ENCODE results near the gene DNAJA1.

Gene DNAJA1

GRCh38 chr9:33032292-33032691 lies 7.2 kb downstream of the DNAJA1 start:
- Histone ChIP-seq H3K9ac (ENCODE audit: low read length) (no peak overlapping the region), H3K9me3 (ENCODE audit: control insufficient read depth, low read depth, low read length) (no peaks in the 10 kb centered on the region), H3K27me3 (ENCODE audit: control insufficient read depth, insufficient read depth, low read length) (no peaks in the 10 kb centered on the region), H3K4me1 (ENCODE audit: control insufficient read depth, low read depth, low read length) (no peaks in the 10 kb centered on the region), H3K27ac (ENCODE audit: low read length) (no peak overlapping the region), H3K4me3 (ENCODE audit: low read length) (no peak overlapping the region), H3K36me3 (ENCODE audit: control insufficient read depth, low read depth, low read length) (peaks cover 96% of the 10 kb centered on the region)

GRCh38 chr9:33032865-33033264 lies 7.8 kb downstream of the DNAJA1 start:
- no peak overlapping the region for H3K4me3 ChIP-seq (ENCODE audit: low read length)
- H3K9me3 ChIP-seq (ENCODE audit: control insufficient read depth, low read depth, low read length): no peaks in the 10 kb centered on the region
- H3K27me3 ChIP-seq (ENCODE audit: control insufficient read depth, insufficient read depth, low read length): no peaks in the 10 kb centered on the region
- no peak overlapping the region for H3K27ac ChIP-seq (ENCODE audit: low read length)
- H3K9ac ChIP-seq (ENCODE audit: low read length): no peak overlapping the region
- no peaks in the 10 kb centered on the region for H3K4me1 ChIP-seq (ENCODE audit: control insufficient read depth, low read depth, low read length)
- peaks cover 96% of the 10 kb centered on the region for H3K36me3 ChIP-seq (ENCODE audit: control insufficient read depth, low read depth, low read length)

- H3K27ac ChIP-seq (ENCODE audit: low read length): no peak overlapping the region
- no peak overlapping the region for H3K4me3 ChIP-seq (ENCODE audit: low read length)
- H3K27me3 ChIP-seq (ENCODE audit: control insufficient read depth, insufficient read depth, low read length): no peaks in the 10 kb centered on the region
- peaks cover 41% of the 10 kb centered on the region for H3K36me3 ChIP-seq (ENCODE audit: control insufficient read depth, low read depth, low read length)
- no peak overlapping the region for H3K9ac ChIP-seq (ENCODE audit: low read length)
- peaks cover 14% of the 10 kb centered on the region for H3K4me1 ChIP-seq (ENCODE audit: control insufficient read depth, low read depth, low read length)
- H3K9me3 ChIP-seq (ENCODE audit: control insufficient read depth, low read depth, low read length): no peaks in the 10 kb centered on the region
Measured at GRCh38 chr9:33040792-33041431, 15.8 kb downstream of the DNAJA1 start.

- H3K9me3 ChIP-seq (ENCODE audit: control insufficient read depth, low read depth, low read length): no peaks in the 10 kb centered on the region
- peaks cover 14% of the 10 kb centered on the region for H3K4me1 ChIP-seq (ENCODE audit: control insufficient read depth, low read depth, low read length)
- no peak overlapping the region for H3K4me3 ChIP-seq (ENCODE audit: low read length)
- H3K36me3 ChIP-seq (ENCODE audit: control insufficient read depth, low read depth, low read length): peaks cover 39% of the 10 kb centered on the region
- no peak overlapping the region for H3K27ac ChIP-seq (ENCODE audit: low read length)
- no peak overlapping the region for H3K9ac ChIP-seq (ENCODE audit: low read length)
- no peaks in the 10 kb centered on the region for H3K27me3 ChIP-seq (ENCODE audit: control insufficient read depth, insufficient read depth, low read length)
Measured at GRCh38 chr9:33041432-33042188, 16.5 kb downstream of the DNAJA1 start.

- H3K36me3 ChIP-seq (ENCODE audit: control insufficient read depth, low read depth, low read length): peaks cover 38% of the 10 kb centered on the region
- H3K4me3 ChIP-seq (ENCODE audit: low read length): no peak overlapping the region
- no peak overlapping the region for H3K27ac ChIP-seq (ENCODE audit: low read length)
- peaks cover 14% of the 10 kb centered on the region for H3K4me1 ChIP-seq (ENCODE audit: control insufficient read depth, low read depth, low read length)
- no peaks in the 10 kb centered on the region for H3K27me3 ChIP-seq (ENCODE audit: control insufficient read depth, insufficient read depth, low read length)
- no peaks in the 10 kb centered on the region for H3K9me3 ChIP-seq (ENCODE audit: control insufficient read depth, low read depth, low read length)
- no peak overlapping the region for H3K9ac ChIP-seq (ENCODE audit: low read length)
Measured at GRCh38 chr9:33042473-33042872, 17.4 kb downstream of the DNAJA1 start.

GRCh38 chr9:33043671-33044070 lies 18.6 kb downstream of the DNAJA1 start:
- Histone ChIP-seq H3K27ac (ENCODE audit: low read length) (no peak overlapping the region), H3K4me3 (ENCODE audit: low read length) (peak overlapping the region; percentile 71), H3K4me1 (ENCODE audit: control insufficient read depth, low read depth, low read length) (peaks cover 14% of the 10 kb centered on the region), H3K9me3 (ENCODE audit: control insufficient read depth, low read depth, low read length) (no peaks in the 10 kb centered on the region), H3K36me3 (ENCODE audit: control insufficient read depth, low read depth, low read length) (peaks cover 34% of the 10 kb centered on the region), H3K9ac (ENCODE audit: low read length) (peak overlapping the region; percentile 47), H3K27me3 (ENCODE audit: control insufficient read depth, insufficient read depth, low read length) (no peaks in the 10 kb centered on the region)

- peak overlapping the region; percentile 47 for H3K9ac ChIP-seq (ENCODE audit: low read length)
- peak overlapping the region; percentile 59 for H3K27ac ChIP-seq (ENCODE audit: low read length)
- peak overlapping the region; percentile 71 for H3K4me3 ChIP-seq (ENCODE audit: low read length)
- H3K27me3 ChIP-seq (ENCODE audit: control insufficient read depth, insufficient read depth, low read length): no peaks in the 10 kb centered on the region
- peaks cover 30% of the 10 kb centered on the region for H3K36me3 ChIP-seq (ENCODE audit: control insufficient read depth, low read depth, low read length)
- no peaks in the 10 kb centered on the region for H3K9me3 ChIP-seq (ENCODE audit: control insufficient read depth, low read depth, low read length)
- H3K4me1 ChIP-seq (ENCODE audit: control insufficient read depth, low read depth, low read length): peaks cover 14% of the 10 kb centered on the region
Measured at GRCh38 chr9:33044162-33044673, 19.1 kb downstream of the DNAJA1 start.

- Histone ChIP-seq H3K4me3 (ENCODE audit: low read length) (peak overlapping the region; percentile 71), H3K4me1 (ENCODE audit: control insufficient read depth, low read depth, low read length) (peaks cover 14% of the 10 kb centered on the region), H3K9ac (ENCODE audit: low read length) (peak overlapping the region; percentile 47), H3K27me3 (ENCODE audit: control insufficient read depth, insufficient read depth, low read length) (no peaks in the 10 kb centered on the region), H3K27ac (ENCODE audit: low read length) (peak overlapping the region; percentile 59), H3K36me3 (ENCODE audit: control insufficient read depth, low read depth, low read length) (peaks cover 33% of the 10 kb centered on the region), H3K9me3 (ENCODE audit: control insufficient read depth, low read depth, low read length) (no peaks in the 10 kb centered on the region)
Measured at GRCh38 chr9:33044677-33045282, 19.7 kb downstream of the DNAJA1 start.

GRCh38 chr9:33046061-33046460 lies 21.0 kb downstream of the DNAJA1 start:
- Histone ChIP-seq H3K27me3 (ENCODE audit: control insufficient read depth, insufficient read depth, low read length) (no peaks in the 10 kb centered on the region), H3K27ac (ENCODE audit: low read length) (no peak overlapping the region), H3K9ac (ENCODE audit: low read length) (no peak overlapping the region), H3K4me3 (ENCODE audit: low read length) (no peak overlapping the region), H3K4me1 (ENCODE audit: control insufficient read depth, low read depth, low read length) (peaks cover 14% of the 10 kb centered on the region), H3K36me3 (ENCODE audit: control insufficient read depth, low read depth, low read length) (peaks cover 36% of the 10 kb centered on the region), H3K9me3 (ENCODE audit: control insufficient read depth, low read depth, low read length) (no peaks in the 10 kb centered on the region)

- peaks cover 50% of the 10 kb centered on the region for H3K36me3 ChIP-seq (ENCODE audit: control insufficient read depth, low read depth, low read length)
- no peaks in the 10 kb centered on the region for H3K27me3 ChIP-seq (ENCODE audit: control insufficient read depth, insufficient read depth, low read length)
- H3K9ac ChIP-seq (ENCODE audit: low read length): no peak overlapping the region
- H3K9me3 ChIP-seq (ENCODE audit: control insufficient read depth, low read depth, low read length): no peaks in the 10 kb centered on the region
- H3K4me1 ChIP-seq (ENCODE audit: control insufficient read depth, low read depth, low read length): peaks cover 11% of the 10 kb centered on the region
- H3K4me3 ChIP-seq (ENCODE audit: low read length): no peak overlapping the region
- no peak overlapping the region for H3K27ac ChIP-seq (ENCODE audit: low read length)
Measured at GRCh38 chr9:33048054-33048465, 23.0 kb downstream of the DNAJA1 start.

- Histone ChIP-seq H3K27ac (ENCODE audit: low read length) (no peak overlapping the region), H3K9ac (ENCODE audit: low read length) (no peak overlapping the region), H3K36me3 (ENCODE audit: control insufficient read depth, low read depth, low read length) (peaks cover 65% of the 10 kb centered on the region), H3K27me3 (ENCODE audit: control insufficient read depth, insufficient read depth, low read length) (no peaks in the 10 kb centered on the region), H3K4me1 (ENCODE audit: control insufficient read depth, low read depth, low read length) (peaks cover 2% of the 10 kb centered on the region), H3K9me3 (ENCODE audit: control insufficient read depth, low read depth, low read length) (no peaks in the 10 kb centered on the region), H3K4me3 (ENCODE audit: low read length) (no peak overlapping the region)
Measured at GRCh38 chr9:33049680-33050361, 24.7 kb downstream of the DNAJA1 start.
